ENCODE data around the gene ISOC2. TPM values are rescaled to one million over a fixed set of nuclear protein-coding genes. Genes with fewer than 3 reads are reported as not detected.
"Not testable (repeated sequence)": the region's sequence is repeated elsewhere in the genome, so short reads cannot be mapped to it uniquely, and the experiment has no call there.

Gene ISOC2
- total RNA-seq, 1 donor from 2014 or later, result 25.3 TPM

DNA sequence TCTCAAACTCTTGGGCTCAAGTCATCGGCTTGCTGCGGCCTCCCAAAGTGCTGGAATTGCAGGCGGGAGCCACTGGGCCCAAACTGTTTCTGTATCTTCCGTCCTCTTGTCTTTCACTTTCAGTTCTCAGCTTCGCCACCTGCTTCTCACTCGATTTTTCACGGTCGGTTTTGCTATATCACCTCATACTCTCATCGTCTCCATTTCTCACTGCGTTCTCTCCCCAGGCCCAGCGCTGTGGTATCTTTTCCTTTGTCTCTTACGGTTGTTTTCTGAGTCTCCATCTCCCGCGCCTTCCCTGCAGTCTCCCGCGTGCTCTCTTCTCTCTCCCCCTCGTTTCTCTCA is 41.7 kb upstream of the ISOC2 start:
- ATAC-seq, result no peak
- intact Hi-C loops (cut with DNase I), result loop anchor here (5.0 kb wide), 1 partner anchor 361 kb away; no protein-coding TSS in a partner anchor
- Histone ChIP-seq H3K27me3 (no peaks in the 10 kb centered on the region), H3K4me3 (no peak overlapping the region), H3K9me3 (no peaks in the 10 kb centered on the region), H3K4me1 (no peaks in the 10 kb centered on the region), H3K36me3 (no peaks in the 10 kb centered on the region), H3K27ac (no peak overlapping the region)
- TF ChIP-seq, protein P1, sequence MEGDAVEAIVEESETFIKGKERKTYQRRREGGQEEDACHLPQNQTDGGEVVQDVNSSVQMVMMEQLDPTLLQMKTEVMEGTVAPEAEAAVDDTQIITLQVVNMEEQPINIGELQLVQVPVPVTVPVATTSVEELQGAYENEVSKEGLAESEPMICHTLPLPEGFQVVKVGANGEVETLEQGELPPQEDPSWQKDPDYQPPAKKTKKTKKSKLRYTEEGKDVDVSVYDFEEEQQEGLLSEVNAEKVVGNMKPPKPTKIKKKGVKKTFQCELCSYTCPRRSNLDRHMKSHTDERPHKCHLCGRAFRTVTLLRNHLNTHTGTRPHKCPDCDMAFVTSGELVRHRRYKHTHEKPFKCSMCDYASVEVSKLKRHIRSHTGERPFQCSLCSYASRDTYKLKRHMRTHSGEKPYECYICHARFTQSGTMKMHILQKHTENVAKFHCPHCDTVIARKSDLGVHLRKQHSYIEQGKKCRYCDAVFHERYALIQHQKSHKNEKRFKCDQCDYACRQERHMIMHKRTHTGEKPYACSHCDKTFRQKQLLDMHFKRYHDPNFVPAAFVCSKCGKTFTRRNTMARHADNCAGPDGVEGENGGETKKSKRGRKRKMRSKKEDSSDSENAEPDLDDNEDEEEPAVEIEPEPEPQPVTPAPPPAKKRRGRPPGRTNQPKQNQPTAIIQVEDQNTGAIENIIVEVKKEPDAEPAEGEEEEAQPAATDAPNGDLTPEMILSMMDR (IDR thresholded peaks at IDR 0.05), result no peak
- DNase-seq, result no peak

DNA sequence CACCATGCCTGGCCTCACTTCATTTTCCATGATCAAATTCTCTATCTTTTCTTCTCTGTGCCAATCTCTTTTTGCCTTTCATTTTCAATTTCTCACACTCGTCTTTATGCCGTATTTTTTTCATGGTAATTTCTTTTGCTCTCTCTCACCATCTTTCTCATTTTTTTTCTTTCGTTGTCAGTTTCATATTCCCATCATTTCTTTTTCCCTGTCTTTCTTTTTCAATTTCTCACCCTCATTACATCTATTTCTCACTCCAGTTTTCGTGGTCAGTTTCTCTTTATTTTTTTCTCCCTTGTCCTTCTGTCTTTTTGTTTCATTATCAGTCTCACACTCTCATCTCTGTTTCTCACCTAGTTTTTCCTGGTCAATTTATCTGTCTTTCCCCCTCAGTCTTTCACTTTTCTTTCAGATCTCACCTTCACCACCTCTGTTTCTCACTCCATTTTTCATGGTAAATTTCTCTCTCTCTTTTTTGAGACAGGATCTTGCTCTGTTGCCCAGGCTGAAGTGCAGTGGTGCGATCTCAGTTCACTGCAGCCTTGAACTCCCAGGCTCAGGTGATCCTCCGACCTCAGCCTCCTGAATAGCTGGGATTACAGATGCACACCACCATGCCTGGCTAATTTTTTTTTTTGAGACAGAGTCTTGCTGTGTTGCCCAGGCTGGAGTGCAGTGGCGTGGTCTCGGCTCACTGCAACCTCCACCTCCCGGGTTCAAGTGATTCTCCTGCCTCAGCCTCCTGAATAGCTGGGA is 40.9 kb upstream of the ISOC2 start:
- no peak for DNase-seq

DNA sequence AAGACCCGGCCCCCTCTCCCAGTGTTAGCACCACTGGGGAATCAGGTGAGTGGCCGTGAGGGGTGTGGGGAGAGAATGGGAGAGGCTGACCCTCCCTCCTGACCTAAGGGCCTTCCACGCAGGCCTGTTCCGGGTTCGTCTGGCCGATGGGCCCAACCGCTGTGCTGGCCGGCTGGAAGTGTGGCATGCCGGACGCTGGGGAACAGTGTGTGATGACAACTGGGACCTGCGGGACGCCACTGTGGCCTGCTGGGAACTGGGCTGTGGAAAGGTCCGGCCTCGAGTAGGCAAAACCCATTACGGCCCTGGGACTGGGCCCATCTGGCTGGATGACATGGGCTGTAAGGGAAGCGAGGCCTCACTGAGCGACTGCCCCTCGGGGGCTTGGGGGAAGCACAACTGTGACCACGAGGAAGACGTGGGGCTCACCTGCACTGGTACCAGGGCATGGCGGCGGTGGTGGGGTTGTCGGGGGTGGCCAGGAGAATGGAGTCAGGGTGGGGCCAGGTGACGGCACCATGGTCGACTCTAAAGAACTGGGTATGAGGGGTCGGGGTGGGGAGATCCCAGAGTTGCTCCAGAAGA is 39.0 kb upstream of the ISOC2 start:
- H3K27me3 ChIP-seq, result no peaks in the 10 kb centered on the region
- TF ChIP-seq, protein P1 (IDR thresholded peaks at IDR 0.05), result no peak
- no peaks in the 10 kb centered on the region for H3K4me1 ChIP-seq
- intact Hi-C loops (cut with DNase I), result loop anchor here (5.0 kb wide), 1 partner anchor 358 kb away; no protein-coding TSS in a partner anchor
- DNase-seq (no peak), ATAC-seq (no peak)
- H3K9me3 ChIP-seq, result no peaks in the 10 kb centered on the region
- H3K27ac ChIP-seq, result no peak overlapping the region
- H3K4me3 ChIP-seq, result no peak overlapping the region
- no peaks in the 10 kb centered on the region for H3K36me3 ChIP-seq

More for the DNA sequence above, 40.9 kb upstream of the ISOC2 start:
- H3K4me3 ChIP-seq, result no peak overlapping the region
- no peak for ATAC-seq
- TF ChIP-seq, protein P1 (IDR thresholded peaks at IDR 0.05), result no peak
- no peaks in the 10 kb centered on the region for H3K9me3 ChIP-seq
- intact Hi-C loops (cut with DNase I), result loop anchor here (5.0 kb wide), 1 partner anchor 360 kb away; no protein-coding TSS in a partner anchor
- H3K27me3 ChIP-seq, result no peaks in the 10 kb centered on the region
- H3K27ac ChIP-seq, result no peak overlapping the region
- no peaks in the 10 kb centered on the region for H3K36me3 ChIP-seq
- no peaks in the 10 kb centered on the region for H3K4me1 ChIP-seq

DNA sequence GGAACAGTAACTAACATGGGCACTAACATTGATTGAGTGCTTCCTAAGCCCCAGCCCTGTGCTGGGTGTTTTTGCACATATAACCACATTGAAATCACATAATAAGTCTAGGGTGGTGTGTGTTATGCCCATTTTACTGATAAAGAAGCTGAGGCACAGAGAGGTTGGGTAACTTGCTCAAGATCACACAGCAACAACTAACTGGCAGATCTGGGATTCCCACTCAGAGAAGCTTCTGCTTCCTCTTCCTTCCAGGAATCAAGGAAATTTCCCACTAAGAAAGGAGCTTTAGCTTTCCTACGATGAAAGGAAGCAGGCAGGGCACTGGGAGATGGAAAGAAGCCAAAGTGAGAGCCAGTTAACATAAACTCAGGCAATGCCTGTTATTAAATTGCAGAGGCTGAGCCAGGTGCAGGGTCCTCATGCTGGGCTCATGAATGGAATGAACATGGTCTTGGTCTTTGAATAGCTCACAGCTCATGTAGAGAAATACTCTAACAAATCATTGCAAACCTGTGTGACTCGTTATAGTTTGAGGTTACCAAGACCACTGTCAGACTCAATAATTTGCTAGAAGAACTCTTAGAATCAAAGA is 36.9 kb upstream of the ISOC2 start:
- DNase-seq, result no peak
- Histone ChIP-seq H3K4me3 (no peak overlapping the region), H3K4me1 (no peaks in the 10 kb centered on the region), H3K27me3 (peaks cover 3% of the 10 kb centered on the region), H3K36me3 (no peaks in the 10 kb centered on the region), H3K9me3 (no peaks in the 10 kb centered on the region), H3K27ac (no peak overlapping the region)
- ATAC-seq, result no peak
- intact Hi-C loops (cut with DNase I), result no loop called here
- TF ChIP-seq, protein P1 (IDR thresholded peaks at IDR 0.05), result no peak

DNA sequence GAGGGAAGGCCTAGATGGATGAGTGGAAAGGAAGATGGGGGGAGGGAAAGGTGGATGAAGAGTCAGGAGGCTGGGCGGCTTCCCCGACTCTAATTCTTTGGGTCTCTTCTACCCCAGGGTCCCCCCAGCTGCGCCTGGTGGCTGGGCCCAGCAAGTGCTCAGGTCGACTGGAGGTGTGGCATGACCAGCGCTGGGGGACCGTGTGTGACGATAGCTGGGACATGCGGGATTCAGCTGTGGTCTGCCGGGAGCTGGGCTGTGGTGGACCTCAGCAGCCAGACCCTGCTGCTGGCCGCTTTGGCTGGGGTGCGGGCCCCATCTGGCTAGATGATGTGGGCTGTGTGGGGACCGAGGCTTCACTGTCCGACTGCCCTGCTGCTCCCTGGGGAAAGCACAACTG is 36.3 kb upstream of the ISOC2 start:
- intact Hi-C loops (cut with DNase I), result no loop called here
- no peaks in the 10 kb centered on the region for H3K4me1 ChIP-seq

DNA sequence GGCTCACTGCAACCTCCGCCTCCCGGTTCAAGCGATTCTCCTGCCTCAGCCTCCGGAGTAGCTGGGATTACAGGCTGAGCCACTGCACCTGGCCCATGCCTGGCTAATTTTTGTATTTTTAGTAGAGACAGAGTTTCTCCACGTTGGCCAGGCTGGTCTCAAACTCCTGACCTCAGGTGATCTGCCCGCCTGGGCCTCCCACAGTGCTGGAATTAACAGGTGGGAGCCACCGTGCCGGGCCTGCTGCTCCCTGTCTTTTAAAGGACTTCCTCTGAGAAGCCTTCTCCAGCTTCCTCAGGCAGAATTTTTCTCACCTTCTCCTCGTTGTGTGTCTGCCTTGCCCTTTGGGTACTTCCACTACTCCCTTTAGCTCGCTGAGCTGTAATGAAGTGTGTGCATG is 35.4 kb upstream of the ISOC2 start:
- H3K4me1 ChIP-seq; H3K9me3 ChIP-seq; H3K27me3 ChIP-seq; H3K4me3 ChIP-seq; intact Hi-C loops (cut with DNase I); ATAC-seq; DNase-seq; H3K27ac ChIP-seq; H3K36me3 ChIP-seq: not testable (repeated sequence)

More for the DNA sequence above, 36.3 kb upstream of the ISOC2 start:
- TF ChIP-seq, protein P1 (IDR thresholded peaks at IDR 0.05), result no peak
- Histone ChIP-seq H3K27ac (no peak overlapping the region), H3K27me3 (peaks cover 6% of the 10 kb centered on the region), H3K9me3 (no peaks in the 10 kb centered on the region), H3K4me3 (no peak overlapping the region), H3K36me3 (no peaks in the 10 kb centered on the region)
- no peak for DNase-seq
- ATAC-seq, result no peak
